GM12874 (cell line): Measurements from ENCODE around the gene EXOSC9.

Experiments used
- CTCF ChIP-seq: IDR thresholded peaks from 2 replicates; pipeline ENCODE4 v1.5.1; 2011; ENCODE audit warnings: low read depth, mild to moderate bottlenecking, control low read depth, low read length, moderate library complexity; ENCODE audit not compliant: insufficient read depth

Gene EXOSC9

DNA sequence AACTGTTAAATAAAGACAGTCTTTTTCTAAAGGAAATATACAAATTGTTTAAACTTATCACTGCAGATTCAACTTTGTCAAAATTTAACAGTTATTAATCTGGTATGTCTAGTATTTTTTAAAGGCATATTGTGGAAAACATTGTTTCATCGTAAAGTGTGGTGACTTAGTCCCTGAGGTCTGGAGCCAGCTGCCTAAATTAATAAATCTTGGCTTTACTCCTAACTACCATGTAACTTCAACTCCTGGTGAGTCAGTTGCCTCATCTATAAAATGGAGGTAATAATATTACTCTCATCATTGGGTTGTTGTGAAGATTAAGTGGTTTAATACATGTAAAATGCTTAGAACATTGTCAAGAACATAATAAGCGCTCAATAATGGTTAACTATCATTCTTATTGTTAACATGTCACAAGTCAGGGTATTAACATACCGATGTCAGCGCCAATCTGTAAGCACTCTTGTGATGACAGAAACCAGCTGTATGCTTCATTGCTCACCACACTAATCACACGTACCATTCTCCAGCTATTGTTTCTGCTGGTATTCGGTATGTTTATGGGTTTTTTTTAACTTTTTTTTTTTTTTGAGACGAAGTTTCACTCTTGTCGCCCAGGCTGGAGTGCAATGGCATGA lies 22.0 kb upstream of the EXOSC9 start:
- no peak for TF ChIP-seq CTCF

GRCh38 chr4:121783210-121783609 lies 17.9 kb upstream of the EXOSC9 start:
- TF ChIP-seq CTCF: no peak

GRCh38 chr4:121784401-121784800 lies 16.7 kb upstream of the EXOSC9 start:
- TF ChIP-seq CTCF: no peak

- TF ChIP-seq CTCF: no peak
Observed at GRCh38 chr4:121784975-121785374, 16.1 kb upstream of the EXOSC9 start.

- no peak for TF ChIP-seq CTCF
Observed at GRCh38 chr4:121785479-121785878, 15.6 kb upstream of the EXOSC9 start.

GRCh38 chr4:121786221-121786620 lies 14.9 kb upstream of the EXOSC9 start:
- TF ChIP-seq CTCF: no peak

DNA sequence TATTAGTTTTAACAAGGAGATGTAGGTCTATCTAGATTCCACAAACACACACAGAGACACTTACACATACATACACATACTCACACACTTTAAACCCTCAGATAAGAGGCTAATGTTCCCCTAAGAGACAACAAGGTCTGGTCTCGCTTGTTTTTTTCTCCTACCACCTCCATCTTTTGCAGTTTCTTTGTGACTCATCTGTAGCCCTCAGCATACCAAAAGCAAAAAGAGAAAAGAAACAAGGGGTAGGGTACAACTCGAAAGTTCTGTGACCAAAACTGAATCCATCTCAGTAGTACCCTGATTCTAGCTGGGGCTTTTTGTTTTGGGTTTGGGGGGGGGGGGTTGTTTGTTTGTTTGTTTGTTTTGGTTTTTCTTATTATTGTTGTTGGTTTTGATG lies 12.2 kb upstream of the EXOSC9 start:
- no peak for TF ChIP-seq CTCF
